Head of caudate nucleus (tissue), 42 donors: ENCODE measurements around the gene DCST2.

ENCODE experiments used
- DNase-seq, 42 donors: peaks; one replicate each; pipeline versions ENCODE4 v3.0.0 to v3.0.0-alpha.2; 2020 to 2021; ENCODE audit warnings: mixed read lengths in 7 of 42
- intact Hi-C: fragments of 100-400 bp; cut with DNase I; formaldehyde crosslinking; loops from one replicate; pipeline ENCODE4 v1.15.0; 2022

The DCST2 gene

DNA sequence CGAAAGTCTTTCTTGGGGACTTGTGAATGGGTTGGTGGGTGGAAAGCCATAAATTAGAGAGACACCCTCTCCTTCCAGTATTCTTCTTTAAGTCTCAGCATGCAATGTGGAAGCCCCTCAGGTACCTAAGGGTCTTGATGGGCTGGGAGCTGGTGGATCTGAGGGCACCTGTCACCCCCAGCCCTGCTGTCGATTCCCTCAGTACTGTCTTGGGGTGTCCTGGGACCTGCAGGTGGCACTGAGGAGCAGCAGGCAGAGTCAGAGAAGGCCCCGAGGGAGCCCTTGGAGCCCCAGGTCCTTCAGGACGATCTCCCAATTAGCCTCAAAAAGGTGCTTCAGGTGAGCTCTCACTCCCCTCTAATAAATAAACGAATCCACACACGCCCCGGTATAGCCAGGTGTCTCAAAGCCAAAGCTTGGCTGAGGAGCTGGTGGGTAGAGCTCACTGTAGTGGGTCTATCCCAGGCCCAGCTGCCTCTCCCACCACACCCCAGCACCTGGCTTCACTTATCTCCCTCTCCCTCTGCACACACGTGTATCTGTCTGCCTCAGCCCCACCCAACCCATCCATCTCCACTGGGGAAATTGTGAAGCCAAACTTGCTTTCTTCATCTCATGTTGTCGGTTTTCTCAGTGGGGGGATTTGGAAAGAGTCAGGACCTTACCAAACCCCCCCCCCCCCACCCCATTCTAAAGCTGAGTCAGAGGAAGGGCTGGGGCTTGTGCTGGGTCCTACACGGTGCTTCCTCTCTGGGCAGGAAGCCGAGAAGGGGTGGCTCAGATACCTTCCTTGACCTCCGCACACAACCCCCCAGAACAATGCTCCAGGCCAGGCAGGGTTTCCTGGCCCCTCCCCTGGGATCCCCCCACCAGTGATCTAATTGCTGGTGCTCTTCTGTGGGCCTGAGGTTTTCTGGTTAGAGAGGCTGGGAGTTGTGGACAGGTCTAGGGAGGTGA, 19.1 kb upstream of the DCST2 start:
- peak in 18 of 42 donors; percentile 13 to 60 (median 36) for DNase-seq

DNA sequence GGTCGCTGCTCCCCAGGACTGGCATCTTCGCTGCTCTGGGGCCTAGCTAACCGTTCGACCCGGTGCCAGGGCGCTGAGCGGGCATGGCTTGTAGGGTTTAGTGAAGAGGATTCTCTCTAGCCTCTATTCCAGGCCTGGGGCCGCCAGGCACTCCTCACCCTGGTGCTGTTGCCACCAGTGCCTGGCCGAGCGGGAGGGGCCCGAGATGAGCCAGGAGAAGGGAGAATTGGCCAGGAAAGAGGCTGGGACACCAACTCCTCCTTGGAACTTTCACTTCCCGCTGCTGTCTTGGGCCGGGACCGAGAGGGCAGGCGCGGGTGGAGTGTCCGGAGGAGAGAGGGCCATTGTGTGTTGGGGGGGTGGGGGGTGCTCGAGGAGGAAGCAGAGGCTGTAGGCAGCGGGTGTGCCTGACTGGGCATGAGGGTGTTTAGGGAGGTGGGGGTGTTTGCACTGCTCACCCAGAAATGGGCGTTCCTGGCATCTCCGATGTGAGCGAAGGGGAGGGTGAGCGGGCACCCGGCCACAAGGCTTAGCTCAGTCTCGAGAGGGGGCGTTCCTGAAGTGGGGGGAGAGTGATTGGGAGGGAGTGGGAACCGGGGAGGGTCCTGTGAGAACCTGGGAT, 18.3 kb upstream of the DCST2 start:
- peak in 37 of 42 donors; percentile 26 to 75 (median 46) for DNase-seq
- intact Hi-C loops, result no loop called here

More for the DNA sequence above, 19.1 kb upstream of the DCST2 start:
- intact Hi-C loops, result no loop called here

GRCh38 chr1:155051342-155051776, 17.8 kb upstream of the DCST2 start:
- intact Hi-C loops, result no loop called here
- DNase-seq, result peak in 3 of 42 donors; percentile 26 to 43 (median 39)

DNA sequence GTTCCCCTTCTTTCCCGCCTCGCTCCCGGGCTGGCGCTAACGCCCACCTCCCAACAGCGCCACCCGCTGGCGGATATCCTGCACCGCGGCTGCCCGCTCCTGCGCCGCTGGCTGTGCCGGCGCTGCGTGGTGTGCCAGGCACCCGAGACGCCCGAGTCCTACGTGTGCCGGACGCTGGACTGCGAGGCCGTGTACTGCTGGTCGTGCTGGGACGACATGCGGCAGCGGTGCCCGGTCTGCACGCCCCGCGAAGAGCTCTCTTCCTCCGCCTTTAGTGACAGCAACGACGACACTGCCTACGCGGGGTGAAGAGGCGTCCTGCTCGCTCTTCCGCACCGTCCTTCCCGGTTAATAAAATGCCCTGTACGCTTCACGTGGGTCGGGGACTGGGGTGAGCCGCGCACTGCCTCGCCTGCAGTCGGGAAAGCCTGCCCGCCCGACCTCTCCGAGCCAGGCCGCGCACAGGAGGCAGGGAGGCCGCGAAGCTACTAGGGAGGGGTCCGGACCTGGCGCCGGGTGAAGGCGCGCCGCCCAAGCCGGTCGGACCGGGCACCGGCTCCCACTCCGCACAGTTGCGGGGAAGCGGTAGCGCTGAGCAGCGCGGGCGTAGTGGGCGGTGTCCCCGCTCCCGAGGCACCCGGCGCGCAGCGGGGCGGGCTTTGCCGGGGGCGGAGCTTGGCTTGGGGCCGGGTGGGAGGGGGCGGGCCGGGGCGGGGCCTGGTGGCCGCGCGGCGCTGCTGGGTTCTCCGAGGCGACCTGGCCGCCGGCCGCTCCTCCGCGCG, 17.2 kb upstream of the DCST2 start, which contains the start of gene ADAM15:
ADAM15 (plus strand) TSS at position 757 of the 782 bp plus-strand sequence. CDS start 71 bp downstream, outside the sequence.
- DNase-seq, result peak; percentile 50 to 92 (median 85)
- intact Hi-C loops, result no loop called here

DNA sequence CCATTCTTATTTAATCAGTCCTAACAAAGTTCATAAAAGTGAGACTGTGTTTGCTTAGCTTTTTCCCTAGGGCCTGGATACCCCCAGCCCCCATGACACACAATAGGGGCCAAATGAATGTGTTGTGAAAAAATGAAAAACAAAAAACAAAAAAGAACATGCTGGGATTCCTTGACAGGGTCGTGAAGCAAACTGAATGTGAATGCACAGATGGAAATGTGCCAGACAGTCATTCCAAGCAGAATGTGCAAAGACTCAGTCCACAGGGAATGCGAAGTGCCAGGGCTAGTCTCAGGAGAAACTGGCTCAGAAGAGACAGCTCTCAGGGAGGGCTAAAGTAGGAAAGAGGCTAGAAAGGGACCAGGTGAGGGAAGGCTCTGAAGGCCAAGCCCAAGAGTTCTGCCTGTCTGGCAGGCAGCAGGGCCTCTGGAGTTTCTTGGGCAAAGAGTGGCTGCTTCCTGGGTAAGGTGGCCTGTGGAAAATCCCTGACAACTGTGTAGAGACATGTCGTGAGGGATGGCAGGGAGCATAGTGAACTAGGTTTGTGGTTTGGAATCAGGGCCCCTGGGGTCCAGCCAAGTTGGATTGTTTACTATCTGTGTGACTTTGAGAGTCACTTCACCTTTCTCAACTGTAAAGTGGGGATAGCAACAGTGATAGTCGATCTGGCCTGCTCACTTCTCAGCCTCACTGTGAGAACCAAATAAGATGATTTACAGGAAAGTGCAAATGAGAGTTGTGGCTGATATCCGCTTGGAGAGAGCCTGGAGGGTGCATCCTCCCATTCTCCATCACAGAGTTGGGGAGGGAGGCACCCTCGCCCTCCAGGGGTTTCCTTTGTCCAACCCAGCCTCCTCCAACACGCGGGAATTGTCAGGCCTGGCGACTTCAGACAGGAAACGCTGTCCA, 16.3 kb upstream of the DCST2 start:
- intact Hi-C loops, result no loop called here
- no peak for DNase-seq

GRCh38 chr1:155048449-155049334, 15.1 kb upstream of the DCST2 start:
- DNase-seq, result no peak
- intact Hi-C loops, result no loop called here

GRCh38 chr1:155044812-155045657, 11.5 kb upstream of the DCST2 start:
- peak; percentile 63 to 93 (median 83) for DNase-seq
- intact Hi-C loops, result loop anchor here (1.0 kb wide), 1 partner anchor 39 kb away; no protein-coding TSS in a partner anchor

DNA sequence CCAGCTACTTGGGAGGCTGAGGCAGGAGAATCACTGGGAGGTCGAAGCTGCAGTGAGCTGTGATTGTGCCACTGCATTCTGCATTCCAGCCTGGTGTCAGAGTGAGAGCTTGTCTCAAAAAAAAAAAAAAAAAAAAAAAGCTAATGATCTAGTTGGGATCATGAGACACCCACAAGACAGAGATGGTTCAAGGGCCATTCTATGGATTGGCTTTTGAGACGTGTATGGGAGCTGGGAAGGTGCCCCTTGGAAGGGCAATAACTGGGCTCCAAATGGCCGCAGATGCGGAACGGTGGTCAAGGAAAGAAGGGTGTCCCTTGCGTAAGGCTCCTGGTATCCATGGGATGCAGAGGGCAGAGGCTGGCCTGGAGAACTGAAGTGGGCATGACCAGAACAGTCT, 10.8 kb upstream of the DCST2 start:
- intact Hi-C loops, result no loop called here
- no peak for DNase-seq

DNA sequence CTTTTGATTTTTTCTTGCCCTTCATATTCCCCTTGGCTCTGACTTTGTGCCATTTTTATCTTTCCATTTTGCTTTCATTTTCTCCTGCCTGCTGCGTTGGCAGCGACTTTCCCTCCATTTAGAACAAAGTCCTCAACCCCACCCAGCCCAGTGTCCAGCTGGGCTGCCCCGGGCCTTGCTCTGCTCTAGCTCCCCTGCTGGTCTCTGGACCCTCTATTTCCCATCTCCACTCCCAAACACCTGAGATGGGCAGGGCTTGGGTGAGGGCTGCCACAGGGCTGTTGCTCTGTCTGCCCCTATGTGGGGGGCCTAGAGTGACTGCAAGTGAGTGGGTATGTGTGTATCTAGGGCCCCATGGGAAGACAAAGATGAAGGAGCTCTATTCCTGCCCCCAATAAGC, 10.2 kb upstream of the DCST2 start:
- DNase-seq, result no peak
- intact Hi-C loops, result no loop called here

DNA sequence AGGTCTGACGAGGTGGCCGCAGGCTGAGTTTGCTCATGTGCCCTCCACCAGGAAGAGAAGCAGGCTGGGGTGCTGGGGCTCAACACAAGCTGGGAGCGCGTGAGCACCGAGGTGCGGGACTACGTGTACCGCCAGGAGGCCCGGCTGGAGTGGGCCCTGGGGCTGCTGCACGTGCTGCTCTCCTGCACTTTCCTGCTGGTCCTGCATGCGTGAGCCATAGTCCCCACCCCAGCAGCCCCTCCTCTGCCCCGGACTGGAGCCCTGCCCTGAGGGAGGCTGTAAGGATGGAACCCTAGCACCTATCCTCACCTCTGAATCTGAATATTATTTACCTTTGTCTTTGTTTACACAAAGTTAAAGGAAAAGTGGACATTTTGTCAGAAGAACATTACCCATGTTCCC, 9.7 kb upstream of the DCST2 start:
- intact Hi-C loops, result no loop called here
- DNase-seq, result no peak

GRCh38 chr1:155042789-155043188, 9.2 kb upstream of the DCST2 start:
- intact Hi-C loops, result no loop called here
- DNase-seq, result no peak

DNA sequence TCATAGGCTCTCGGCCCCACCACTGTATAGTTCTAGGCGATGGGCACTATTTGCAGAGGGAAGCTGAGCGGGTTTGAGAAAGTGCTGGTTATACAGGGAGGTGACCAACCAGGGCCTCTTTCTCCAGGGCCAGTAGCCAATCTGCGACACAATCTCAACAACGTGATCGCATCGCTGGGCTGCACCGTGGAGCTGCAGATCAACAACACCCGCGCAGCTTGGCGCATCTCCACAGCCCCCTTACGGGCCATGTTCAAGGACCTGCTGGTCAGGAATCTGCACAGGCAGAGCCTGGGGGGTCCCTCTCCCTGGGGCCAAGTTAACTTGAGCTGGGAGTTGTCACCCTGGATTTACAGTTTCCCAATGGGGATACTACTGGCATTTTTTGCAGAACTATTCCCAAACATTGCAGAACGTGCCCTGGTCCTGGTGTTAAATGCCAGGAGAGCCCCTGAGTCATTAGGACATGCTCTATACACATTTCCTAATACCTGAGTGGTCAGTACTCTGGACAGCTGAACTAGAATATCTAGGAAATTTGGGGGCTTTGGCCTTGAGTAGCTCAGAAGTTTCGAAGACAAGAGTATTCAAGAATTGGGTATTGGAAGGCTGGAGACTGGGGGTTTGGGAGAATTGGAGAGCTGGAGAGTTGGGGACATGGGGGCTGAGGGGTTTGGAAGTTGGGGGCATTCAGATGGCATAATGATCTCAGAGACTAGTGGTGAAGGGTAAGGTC, 6.9 kb upstream of the DCST2 start:
- no peak for DNase-seq
- intact Hi-C loops, result no loop called here

GRCh38 chr1:155039308-155039669, 5.7 kb upstream of the DCST2 start:
- intact Hi-C loops, result no loop called here
- no peak for DNase-seq

GRCh38 chr1:155038602-155039307, 5.2 kb upstream of the DCST2 start:
- no peak for DNase-seq
- intact Hi-C loops, result no loop called here

DNA sequence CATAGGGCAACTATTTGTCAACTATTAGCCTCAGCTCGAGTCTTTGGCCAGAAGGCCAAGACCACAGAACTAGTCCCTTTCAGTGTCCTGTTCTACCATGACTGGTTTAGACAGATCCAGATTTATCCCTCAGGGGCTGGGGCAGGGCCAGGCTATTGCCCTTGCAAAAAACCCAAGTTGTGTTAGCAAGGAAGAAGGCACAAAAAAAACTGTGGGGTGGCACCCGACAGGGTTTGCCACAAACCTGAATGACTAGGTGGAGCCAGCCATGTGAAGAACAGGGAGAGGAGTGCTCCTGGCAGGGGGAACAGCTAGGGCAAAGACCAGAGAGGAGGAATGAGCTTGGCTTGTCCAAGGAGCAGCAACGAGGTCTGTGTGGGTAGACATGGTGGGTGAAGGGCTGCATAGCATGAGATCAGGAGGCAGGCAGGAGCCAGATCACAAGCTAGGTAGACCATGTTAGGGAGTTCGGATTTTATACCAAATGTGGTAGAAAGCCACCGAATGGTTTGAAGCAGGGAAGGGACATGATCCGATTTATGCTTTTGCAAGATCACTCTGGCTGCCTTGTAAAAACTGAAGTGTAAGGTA, 4.4 kb upstream of the DCST2 start:
- intact Hi-C loops, result no loop called here
- no peak for DNase-seq
